ENCODE measurements around the gene TSEN15. TPM values are rescaled to one million over a fixed set of nuclear protein-coding genes. Genes with fewer than 3 reads are reported as not detected.
A peak's percentile ranks its signal among the peaks of the same experiment; 100 is the strongest.

Gene TSEN15
- total RNA-seq, 3 donors from 2014 or later (not counting 1 experiment from before 2014, with no cell fraction given), result 29.5 to 52.9 (median 34.3) TPM

- Mint-ChIP-seq H3K27ac (no peak overlapping the region), H3K9me3 (no peaks in the 10 kb centered on the region), H3K4me1 (peaks cover 9 to 32% of the 10 kb centered on the region in 2 donors), H3K4me3 (no peak overlapping the region), H3K27me3 (ENCODE audit: low read depth in 2 of 2) (peaks cover 0 to 16% of the 10 kb centered on the region in 2 donors), H3K36me3 (no peaks in the 10 kb centered on the region)
- 100% methylated on average over 1 of the region's 1 CpG for WGBS (ENCODE audit: insufficient coverage)
- TF ChIP-seq CTCF (IDR thresholded peaks at IDR 0.05), result no peak
- intact Hi-C loops (cut with micrococcal nuclease), result no loop called here
- Histone ChIP-seq H3K27me3 (ENCODE audit: control insufficient read depth, insufficient read depth, low read length) (peaks cover 2% of the 10 kb centered on the region), H3K36me3 (ENCODE audit: control insufficient read depth, insufficient read depth, low read length) (no peaks in the 10 kb centered on the region), H3K27ac (ENCODE audit: low read length) (no peak overlapping the region), H3K4me1 (ENCODE audit: control insufficient read depth, insufficient read depth, low read length) (peaks cover 5% of the 10 kb centered on the region), H3K9me3 (ENCODE audit: control insufficient read depth, insufficient read depth, low read length) (no peaks in the 10 kb centered on the region), H3K4me3 (ENCODE audit: low read length) (no peak overlapping the region)
- no peak for DNase-seq
- no peak for ATAC-seq
Observed at GRCh38 chr1:184031092-184031408, 20.5 kb upstream of the TSEN15 start.

- TF ChIP-seq CTCF (IDR thresholded peaks at IDR 0.05), result no peak
- H3K9me3 Mint-ChIP-seq, result no peaks in the 10 kb centered on the region
- ATAC-seq, result peak in 1 of 3 donors; percentile 77
- H3K36me3 Mint-ChIP-seq, result no peaks in the 10 kb centered on the region
- no peak overlapping the region for H3K4me3 Mint-ChIP-seq
- Histone ChIP-seq H3K27me3 (ENCODE audit: control insufficient read depth, insufficient read depth, low read length) (peaks cover 5% of the 10 kb centered on the region), H3K9me3 (ENCODE audit: control insufficient read depth, insufficient read depth, low read length) (no peaks in the 10 kb centered on the region), H3K4me3 (ENCODE audit: low read length) (no peak overlapping the region), H3K27ac (ENCODE audit: low read length) (no peak overlapping the region), H3K4me1 (ENCODE audit: control insufficient read depth, insufficient read depth, low read length) (peaks cover 10% of the 10 kb centered on the region), H3K36me3 (ENCODE audit: control insufficient read depth, insufficient read depth, low read length) (no peaks in the 10 kb centered on the region)
- H3K27ac Mint-ChIP-seq, result no peak overlapping the region
- H3K4me1 Mint-ChIP-seq, result peaks cover 14 to 36% of the 10 kb centered on the region in 2 donors
- intact Hi-C loops (cut with micrococcal nuclease), result no loop called here
- WGBS (ENCODE audit: insufficient coverage), result 93% methylated on average over 8 of the region's 8 CpGs
- peaks cover 0 to 21% of the 10 kb centered on the region in 2 donors for H3K27me3 Mint-ChIP-seq (ENCODE audit: low read depth in 2 of 2)
- DNase-seq, result no peak
Observed at GRCh38 chr1:184031409-184032107, 20.0 kb upstream of the TSEN15 start.

GRCh38 chr1:184032306-184032929 is 19.1 kb upstream of the TSEN15 start:
- Histone ChIP-seq H3K27ac (ENCODE audit: low read length) (no peak overlapping the region), H3K36me3 (ENCODE audit: control insufficient read depth, insufficient read depth, low read length) (no peaks in the 10 kb centered on the region), H3K9me3 (ENCODE audit: control insufficient read depth, insufficient read depth, low read length) (no peaks in the 10 kb centered on the region), H3K27me3 (ENCODE audit: control insufficient read depth, insufficient read depth, low read length) (peaks cover 7% of the 10 kb centered on the region), H3K4me3 (ENCODE audit: low read length) (no peak overlapping the region), H3K4me1 (ENCODE audit: control insufficient read depth, insufficient read depth, low read length) (peaks cover 12% of the 10 kb centered on the region)
- TF ChIP-seq CTCF (IDR thresholded peaks at IDR 0.05), result no peak
- H3K9me3 Mint-ChIP-seq, result no peaks in the 10 kb centered on the region
- no peak overlapping the region for H3K27ac Mint-ChIP-seq
- H3K27me3 Mint-ChIP-seq (ENCODE audit: low read depth in 2 of 2), result peaks cover 0 to 21% of the 10 kb centered on the region in 2 donors
- intact Hi-C loops (cut with micrococcal nuclease), result no loop called here
- H3K4me1 Mint-ChIP-seq, result peaks cover 14 to 36% of the 10 kb centered on the region in 2 donors
- ATAC-seq (no peak), DNase-seq (no peak)
- no peaks in the 10 kb centered on the region for H3K36me3 Mint-ChIP-seq
- no peak overlapping the region for H3K4me3 Mint-ChIP-seq
- WGBS (ENCODE audit: insufficient coverage), result no CpG with 5 or more reads among the region's 2 CpGs
